DOHH2 (cell line): Measurements from ENCODE around the gene C8G.

Experiments
- CTCF ChIP-seq: fragments of 200-600 bp; sonication (generic); IDR thresholded peaks from one replicate; pipeline ENCODE4 v1.5.1; 2014; ENCODE audit warnings: antibody characterized with exemption, mild to moderate bottlenecking, low read depth, low read length; ENCODE audit not compliant: poor library complexity, severe bottlenecking
- EZH2phosphoT487 ChIP-seq: fragments of 200-600 bp; sonication (generic); IDR thresholded peaks from 2 replicates; pipeline ENCODE4 v1.6.1; 2017; ENCODE audit warnings: borderline replicate concordance, mild to moderate bottlenecking, antibody characterized with exemption, low read length, moderate library complexity, mixed read lengths

DNA sequence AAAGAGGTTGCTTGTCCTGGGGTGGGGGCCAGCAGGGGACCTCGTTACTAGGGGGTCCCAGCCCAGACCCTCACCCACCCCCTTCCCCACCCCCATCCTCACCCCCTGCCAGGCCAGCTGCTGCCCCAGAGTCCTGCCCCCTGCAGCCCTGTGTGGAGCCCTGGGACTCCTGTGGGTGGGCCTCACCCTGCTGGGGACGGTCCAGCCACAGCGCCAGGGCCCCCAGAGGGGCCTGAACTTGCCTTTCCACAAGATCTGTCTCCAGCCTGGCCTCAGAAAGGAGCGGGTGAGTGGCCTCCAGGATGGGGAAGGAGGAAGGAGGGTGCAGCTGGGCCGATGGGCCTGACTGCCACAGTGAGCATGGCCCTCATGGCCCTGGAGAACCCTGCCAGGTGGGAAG, 24.7 kb downstream of the C8G start:
- TF ChIP-seq CTCF (no peak), EZH2phosphoT487 (no peak)
